Measurements from ENCODE around the gene MYEF2.

- TF ChIP-seq CTCF (IDR thresholded peaks at IDR 0.05) (no peak), ZNF317 (CRISPR knock-in tag; IDR thresholded peaks at IDR 0.05; ENCODE audit: borderline replicate concordance, low read depth) (no peak), E2F5 (CRISPR knock-in tag; IDR thresholded peaks at IDR 0.05) (no peak), TEAD4 (CRISPR knock-in tag; IDR thresholded peaks at IDR 0.05) (no peak), NR2C2 (CRISPR knock-in tag; IDR thresholded peaks at IDR 0.05) (no peak), STAT6 (CRISPR knock-in tag; conservative IDR thresholded peaks at IDR 0.05; ENCODE audit: low read depth) (no peak), ZBTB43 (CRISPR knock-in tag; IDR thresholded peaks at IDR 0.05) (no peak), FOXP4 (CRISPR knock-in tag; IDR thresholded peaks at IDR 0.05) (no peak), RELA (CRISPR knock-in tag; IDR thresholded peaks at IDR 0.05; ENCODE audit: borderline replicate concordance) (no peak), E2F4 (CRISPR knock-in tag; IDR thresholded peaks at IDR 0.05; ENCODE audit: borderline replicate concordance, low read depth) (no peak), CREB1 (CRISPR knock-in tag; IDR thresholded peaks at IDR 0.05) (no peak), ZNF281 (CRISPR knock-in tag; IDR thresholded peaks at IDR 0.05) (no peak)
Measured at GRCh38 chr15:48097264-48097663, 80.8 kb downstream of the MYEF2 start.

Data from WTC11 (cell line).